ENCODE data around the gene MYO5A.

DNA sequence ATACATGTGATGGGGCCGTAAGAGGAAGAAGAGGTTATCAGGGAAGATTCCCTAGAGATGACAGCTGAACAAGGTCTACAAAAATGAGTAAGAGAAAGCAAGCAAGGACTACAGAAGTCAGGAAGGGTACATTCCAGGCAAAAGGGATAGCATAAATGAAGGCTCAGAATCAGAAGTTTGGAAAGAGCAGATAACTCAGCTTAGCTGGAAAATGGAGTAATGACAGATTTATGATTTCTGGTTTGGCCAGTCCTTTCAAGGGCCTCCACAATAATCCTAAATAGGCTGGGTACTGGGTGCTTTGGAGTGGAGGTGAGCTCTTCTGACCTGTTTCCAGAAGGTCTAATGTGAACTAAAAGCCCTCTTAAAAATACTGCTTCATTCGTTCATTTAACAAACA is 110.7 kb downstream of the MYO5A start:
- TF ChIP-seq YY1 (IDR thresholded peaks at IDR 0.05; ENCODE audit: low read depth): no peak
- no peak for TF ChIP-seq RFX5 (IDR thresholded peaks at IDR 0.05; ENCODE audit: low read length)
- TF ChIP-seq, protein P1, sequence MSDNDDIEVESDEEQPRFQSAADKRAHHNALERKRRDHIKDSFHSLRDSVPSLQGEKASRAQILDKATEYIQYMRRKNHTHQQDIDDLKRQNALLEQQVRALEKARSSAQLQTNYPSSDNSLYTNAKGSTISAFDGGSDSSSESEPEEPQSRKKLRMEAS (IDR thresholded peaks at IDR 0.05; ENCODE audit: low read depth): no peak
- TF ChIP-seq, protein P2, sequence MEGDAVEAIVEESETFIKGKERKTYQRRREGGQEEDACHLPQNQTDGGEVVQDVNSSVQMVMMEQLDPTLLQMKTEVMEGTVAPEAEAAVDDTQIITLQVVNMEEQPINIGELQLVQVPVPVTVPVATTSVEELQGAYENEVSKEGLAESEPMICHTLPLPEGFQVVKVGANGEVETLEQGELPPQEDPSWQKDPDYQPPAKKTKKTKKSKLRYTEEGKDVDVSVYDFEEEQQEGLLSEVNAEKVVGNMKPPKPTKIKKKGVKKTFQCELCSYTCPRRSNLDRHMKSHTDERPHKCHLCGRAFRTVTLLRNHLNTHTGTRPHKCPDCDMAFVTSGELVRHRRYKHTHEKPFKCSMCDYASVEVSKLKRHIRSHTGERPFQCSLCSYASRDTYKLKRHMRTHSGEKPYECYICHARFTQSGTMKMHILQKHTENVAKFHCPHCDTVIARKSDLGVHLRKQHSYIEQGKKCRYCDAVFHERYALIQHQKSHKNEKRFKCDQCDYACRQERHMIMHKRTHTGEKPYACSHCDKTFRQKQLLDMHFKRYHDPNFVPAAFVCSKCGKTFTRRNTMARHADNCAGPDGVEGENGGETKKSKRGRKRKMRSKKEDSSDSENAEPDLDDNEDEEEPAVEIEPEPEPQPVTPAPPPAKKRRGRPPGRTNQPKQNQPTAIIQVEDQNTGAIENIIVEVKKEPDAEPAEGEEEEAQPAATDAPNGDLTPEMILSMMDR (IDR thresholded peaks at IDR 0.05): no peak
- no peak for TF ChIP-seq MXI1 (IDR thresholded peaks at IDR 0.05; ENCODE audit: low read depth, low read length)
- no peak for TF ChIP-seq SIN3A (IDR thresholded peaks at IDR 0.05; ENCODE audit: borderline replicate concordance, low read depth, low read length)
- TF ChIP-seq JUND (IDR thresholded peaks at IDR 0.05): no peak
- no peak for TF ChIP-seq GABPA (IDR thresholded peaks at IDR 0.05; ENCODE audit: low read depth)
- TF ChIP-seq, protein P3, sequence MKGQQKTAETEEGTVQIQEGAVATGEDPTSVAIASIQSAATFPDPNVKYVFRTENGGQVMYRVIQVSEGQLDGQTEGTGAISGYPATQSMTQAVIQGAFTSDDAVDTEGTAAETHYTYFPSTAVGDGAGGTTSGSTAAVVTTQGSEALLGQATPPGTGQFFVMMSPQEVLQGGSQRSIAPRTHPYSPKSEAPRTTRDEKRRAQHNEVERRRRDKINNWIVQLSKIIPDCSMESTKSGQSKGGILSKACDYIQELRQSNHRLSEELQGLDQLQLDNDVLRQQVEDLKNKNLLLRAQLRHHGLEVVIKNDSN (IDR thresholded peaks at IDR 0.05; ENCODE audit: borderline replicate concordance, low read depth): no peak
- no peak for TF ChIP-seq POLR2AphosphoS5 (IDR thresholded peaks at IDR 0.05; ENCODE audit: low read depth, low read length)

All from SK-N-SH (cell line).